Stromal cell of bone marrow (primary cell): ENCODE data around the gene RASL10B.
"Not testable (repeated sequence)": the region's sequence is repeated elsewhere in the genome, so short reads cannot be mapped to it uniquely, and the experiment has no call there.

Experiments
- DNase-seq: peaks from one replicate; pipeline ENCODE4 v3.0.0-alpha.2; 2012; ENCODE audit warnings: low read depth

The RASL10B gene

GRCh38 chr17:35742896-35743477 lies 11.5 kb downstream of the RASL10B start:
- no peak for DNase-seq

DNA sequence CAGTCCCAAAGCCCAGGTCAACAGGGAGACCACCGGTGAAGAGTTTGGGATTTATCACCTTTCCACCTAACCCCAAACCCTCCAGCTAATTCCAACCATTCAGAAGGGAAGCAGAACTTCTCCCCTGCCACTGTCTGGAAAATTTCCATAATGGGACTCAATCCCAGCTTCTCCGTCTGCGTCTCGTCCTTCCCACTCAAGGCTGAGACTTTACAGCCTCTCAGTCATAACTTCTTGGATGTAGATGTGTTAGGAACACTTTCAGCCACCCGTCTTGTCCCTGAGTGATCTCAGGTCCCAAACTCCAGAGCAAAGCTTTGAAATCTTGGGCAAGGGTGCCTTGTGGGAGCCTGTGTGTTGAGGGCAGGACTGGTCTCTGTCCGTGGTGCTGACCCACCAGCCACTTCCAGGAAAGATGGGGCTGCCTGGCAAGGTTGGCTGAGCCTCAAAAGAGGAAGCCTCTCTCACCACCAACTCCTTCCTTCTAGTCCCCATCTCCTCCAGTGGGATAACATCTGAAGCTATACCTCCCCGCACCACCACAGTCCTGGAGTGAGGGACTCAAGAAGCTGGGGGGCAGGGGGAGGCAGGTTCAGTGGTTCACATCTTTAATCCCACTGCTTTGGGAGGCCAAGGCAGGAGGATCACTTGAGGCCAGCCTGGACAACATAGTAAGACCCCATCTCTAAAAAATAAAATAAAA lies 12.3 kb downstream of the RASL10B start:
- no peak for DNase-seq

- DNase-seq, result no peak
Measured at GRCh38 chr17:35744830-35745229, 13.4 kb downstream of the RASL10B start.

GRCh38 chr17:35745246-35745645 lies 13.8 kb downstream of the RASL10B start:
- DNase-seq, result no peak

GRCh38 chr17:35745749-35746320 lies 14.4 kb downstream of the RASL10B start:
- no peak for DNase-seq

DNA sequence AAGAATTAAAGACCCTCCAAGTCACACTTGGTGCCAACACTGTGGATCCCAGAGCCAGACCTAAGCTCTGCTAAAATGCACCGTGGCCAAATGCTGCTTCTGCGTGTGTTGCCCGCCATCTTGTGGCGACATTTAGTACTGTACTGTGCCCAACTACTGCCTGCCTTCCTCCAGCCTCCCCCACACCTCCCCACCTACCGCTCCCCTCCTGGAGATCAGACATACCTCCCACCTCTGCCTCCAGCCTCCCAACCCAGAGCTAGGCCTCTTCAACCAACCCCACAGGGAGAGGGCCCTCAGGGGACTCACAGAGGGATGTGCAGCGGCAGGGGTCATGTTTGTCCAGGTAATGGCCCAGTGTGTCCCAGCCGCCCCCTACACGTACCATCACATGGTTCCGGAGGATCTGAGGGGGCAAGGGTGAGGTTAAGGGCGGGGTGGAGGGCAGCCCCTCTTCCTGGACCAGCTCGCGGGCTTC lies 16.1 kb downstream of the RASL10B start:
- peak; percentile 56 for DNase-seq

- DNase-seq, result no peak
Measured at GRCh38 chr17:35748341-35748841, 17.0 kb downstream of the RASL10B start.

GRCh38 chr17:35748979-35749378 lies 17.5 kb downstream of the RASL10B start:
- DNase-seq, result no peak

DNA sequence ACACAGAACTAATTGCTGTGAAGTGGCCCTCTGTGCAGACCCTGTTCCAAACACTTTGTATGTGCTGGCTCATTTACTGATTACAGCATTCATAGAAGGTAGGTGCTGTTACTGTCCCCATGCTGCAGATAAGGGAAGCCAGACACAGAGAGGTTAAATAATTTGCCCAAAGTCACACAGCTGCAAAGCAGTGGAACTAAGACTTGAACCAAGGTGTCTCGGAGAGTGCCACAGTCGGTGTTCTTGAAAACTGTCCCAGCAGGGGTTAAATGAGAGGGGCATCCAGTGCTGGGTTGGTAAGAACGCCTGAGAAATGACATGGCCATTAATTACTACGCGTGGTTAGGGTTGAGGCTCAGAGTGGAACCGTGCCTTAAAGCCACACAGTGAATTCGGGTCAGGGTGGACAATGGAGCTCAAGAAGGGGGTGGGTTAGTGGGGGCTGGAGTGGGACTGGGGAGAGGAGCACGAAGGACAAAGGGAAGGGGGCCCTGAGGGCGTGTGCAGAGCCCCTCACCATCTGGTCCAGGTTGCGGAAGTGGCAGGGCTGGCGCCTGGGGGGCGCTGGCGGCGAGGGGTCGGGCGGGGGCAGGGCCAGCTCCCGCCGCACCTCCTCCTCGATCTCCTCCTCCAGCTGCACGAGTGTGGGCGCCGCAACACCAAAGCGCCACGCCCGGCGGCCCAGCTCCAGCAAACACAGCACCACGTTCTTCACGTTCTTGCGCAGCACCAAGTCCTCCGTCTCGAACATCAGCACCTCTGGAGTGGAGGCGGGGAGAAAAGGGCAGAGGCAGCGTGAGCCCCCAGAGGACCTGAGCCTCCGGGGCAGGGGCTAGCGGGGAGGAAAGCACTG lies 18.3 kb downstream of the RASL10B start:
- DNase-seq, result no peak

DNA sequence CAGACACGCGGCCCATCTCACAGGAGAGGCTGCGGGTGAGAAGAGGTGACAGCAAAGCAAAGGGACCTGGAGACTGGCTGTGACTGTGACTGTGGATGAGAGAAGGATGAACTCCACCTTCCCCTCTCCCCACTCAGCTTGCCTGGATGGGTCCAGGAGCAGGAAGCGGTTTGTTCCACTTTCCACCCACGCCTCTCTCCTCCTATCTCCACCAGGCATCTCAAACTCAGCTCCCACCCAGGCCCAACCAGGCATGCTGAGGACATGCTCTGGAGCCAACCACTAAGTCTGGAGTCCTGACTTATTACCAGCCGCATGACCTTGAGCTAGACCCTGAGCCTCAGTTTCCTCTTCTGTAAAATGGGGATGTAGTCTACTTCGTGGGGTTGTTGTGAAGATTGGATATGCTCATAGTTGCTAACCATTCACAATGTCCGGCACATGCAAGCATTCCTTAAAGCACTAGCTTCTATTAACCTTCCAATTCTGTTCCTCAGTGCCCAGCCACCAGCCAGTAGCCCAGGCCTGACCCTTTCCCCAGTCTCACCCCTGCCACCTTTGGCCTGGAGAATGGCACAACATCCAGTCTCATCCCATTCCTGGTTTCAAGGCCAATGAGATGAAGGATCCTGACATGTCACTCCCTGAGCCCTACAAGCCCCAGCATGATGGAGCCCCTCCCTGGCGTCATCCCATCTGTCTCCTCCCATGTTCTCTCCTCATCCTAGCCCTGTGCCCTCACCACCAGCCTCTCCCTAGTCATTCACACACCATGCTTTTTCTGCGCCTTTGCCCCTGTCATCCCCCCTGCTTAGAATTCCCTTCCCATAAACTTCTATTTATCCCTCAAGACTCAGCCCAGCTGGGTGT lies 19.3 kb downstream of the RASL10B start:
- DNase-seq, result no peak

GRCh38 chr17:35751541-35751940 lies 20.1 kb downstream of the RASL10B start:
- not testable (repeated sequence) for DNase-seq

DNA sequence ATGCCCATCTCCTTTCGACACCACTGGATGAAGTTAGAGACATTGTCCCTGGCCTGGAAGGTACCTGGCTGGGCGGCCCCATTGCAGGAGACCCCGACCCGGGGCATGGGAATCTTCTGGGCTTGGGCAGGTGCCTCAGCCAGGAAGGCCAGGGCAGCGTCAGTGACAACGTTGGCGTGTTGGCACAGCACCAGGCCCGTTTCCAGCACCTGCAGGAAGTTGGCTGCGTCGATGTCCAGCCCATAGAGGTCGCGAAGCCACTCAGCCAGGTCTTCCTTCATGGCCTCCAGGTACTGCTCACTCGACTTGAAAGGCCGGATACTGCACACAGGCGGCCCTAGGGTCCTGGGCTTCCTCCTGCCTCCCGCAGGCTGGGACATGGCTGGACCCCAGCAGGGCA lies 21.0 kb downstream of the RASL10B start:
- DNase-seq, result no peak

GRCh38 chr17:35752945-35753764 lies 21.7 kb downstream of the RASL10B start, which contains the start of gene GAS2L2:
Gene GAS2L2, minus strand, starts transcription at chr17:35753239. Its CDS starts 389 bp downstream, at chr17:35752850.
- no peak for DNase-seq

GRCh38 chr17:35757243-35757642 lies 25.8 kb downstream of the RASL10B start:
- no peak for DNase-seq

GRCh38 chr17:35760587-35760986 lies 29.1 kb downstream of the RASL10B start, which contains the start of gene C17orf50:
Gene C17orf50, plus strand, starts transcription at chr17:35760887. Its CDS starts 55 bp downstream, at chr17:35760942.
- no peak for DNase-seq

GRCh38 chr17:35761601-35762000 lies 30.2 kb downstream of the RASL10B start:
- DNase-seq, result no peak

- DNase-seq, result no peak
Measured at GRCh38 chr17:35763767-35764122, 32.3 kb downstream of the RASL10B start.

- DNase-seq, result no peak
Measured at GRCh38 chr17:35764123-35764991, 32.9 kb downstream of the RASL10B start.

DNA sequence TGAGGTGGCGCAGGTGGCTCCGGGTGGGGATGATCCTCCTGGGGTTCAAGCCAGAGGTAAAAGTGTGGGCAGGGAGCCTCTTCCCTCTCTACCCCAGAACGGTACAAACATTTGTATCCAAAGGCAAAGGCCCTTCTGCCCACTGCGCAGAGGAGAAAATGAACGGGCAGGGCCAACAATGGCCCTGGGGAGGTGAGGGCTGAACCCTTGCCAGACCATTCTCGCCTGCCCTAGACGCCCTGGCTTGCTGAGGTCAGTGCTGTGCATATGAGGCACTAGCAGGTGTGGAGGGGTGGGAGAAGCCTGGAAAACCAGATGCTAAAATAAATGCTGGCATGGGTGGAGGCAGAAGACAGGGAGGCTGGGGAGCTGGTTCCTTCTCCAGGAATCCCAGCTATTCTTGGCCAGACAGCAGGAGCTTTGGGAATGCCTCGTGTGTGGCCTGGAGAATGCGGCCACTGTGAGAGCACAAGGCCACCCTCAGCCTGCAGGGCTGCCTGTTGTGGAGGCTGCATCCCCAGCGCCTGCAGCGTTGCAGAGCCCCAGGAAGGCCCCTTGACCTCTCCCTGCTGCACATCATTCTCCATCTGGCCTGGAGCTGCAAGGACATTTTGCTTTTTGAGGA lies 33.8 kb downstream of the RASL10B start:
- DNase-seq, result no peak
